Hepatocyte (in vitro differentiated cells): ENCODE measurements around the gene PAFAH2.

Source experiments
- EZH2phosphoT487 ChIP-seq: fragments of 200-600 bp; sonication (generic); IDR thresholded peaks from one replicate; pipeline ENCODE4 v1.6.1; 2018; ENCODE audit warnings: antibody characterized with exemption, mild to moderate bottlenecking, low read depth, moderate library complexity; ENCODE audit not compliant: unreplicated experiment, severe bottlenecking
- TF ChIP-seq, protein P1 (sequence below): fragments of 200-600 bp; sonication (generic); IDR thresholded peaks from 2 replicates; pipeline ENCODE4 v1.5.1; 2016; ENCODE audit warnings: antibody characterized with exemption, mild to moderate bottlenecking; ENCODE audit not compliant: poor library complexity

DNA sequence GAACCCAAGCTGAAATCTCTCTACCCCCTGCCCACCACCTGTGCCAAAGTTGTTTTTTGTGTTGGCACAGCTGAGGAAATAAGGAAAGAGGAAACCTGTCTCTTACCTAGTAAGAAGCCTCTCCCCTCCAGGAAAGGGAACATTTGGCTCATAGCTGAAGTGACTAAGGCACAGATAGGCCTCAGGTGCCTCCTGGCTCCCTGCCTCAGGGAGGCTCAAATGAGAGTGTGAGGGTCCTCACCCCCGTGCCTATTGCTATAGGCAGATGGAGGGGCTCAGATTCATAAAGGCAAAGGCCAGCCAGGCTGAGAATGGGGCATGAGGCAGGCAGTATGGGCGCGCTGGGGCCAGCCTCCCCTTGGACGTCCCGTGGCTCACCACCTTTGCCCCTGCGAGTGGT, 40.6 kb upstream of the PAFAH2 start:
- TF ChIP-seq, protein P1, sequence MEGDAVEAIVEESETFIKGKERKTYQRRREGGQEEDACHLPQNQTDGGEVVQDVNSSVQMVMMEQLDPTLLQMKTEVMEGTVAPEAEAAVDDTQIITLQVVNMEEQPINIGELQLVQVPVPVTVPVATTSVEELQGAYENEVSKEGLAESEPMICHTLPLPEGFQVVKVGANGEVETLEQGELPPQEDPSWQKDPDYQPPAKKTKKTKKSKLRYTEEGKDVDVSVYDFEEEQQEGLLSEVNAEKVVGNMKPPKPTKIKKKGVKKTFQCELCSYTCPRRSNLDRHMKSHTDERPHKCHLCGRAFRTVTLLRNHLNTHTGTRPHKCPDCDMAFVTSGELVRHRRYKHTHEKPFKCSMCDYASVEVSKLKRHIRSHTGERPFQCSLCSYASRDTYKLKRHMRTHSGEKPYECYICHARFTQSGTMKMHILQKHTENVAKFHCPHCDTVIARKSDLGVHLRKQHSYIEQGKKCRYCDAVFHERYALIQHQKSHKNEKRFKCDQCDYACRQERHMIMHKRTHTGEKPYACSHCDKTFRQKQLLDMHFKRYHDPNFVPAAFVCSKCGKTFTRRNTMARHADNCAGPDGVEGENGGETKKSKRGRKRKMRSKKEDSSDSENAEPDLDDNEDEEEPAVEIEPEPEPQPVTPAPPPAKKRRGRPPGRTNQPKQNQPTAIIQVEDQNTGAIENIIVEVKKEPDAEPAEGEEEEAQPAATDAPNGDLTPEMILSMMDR: no peak
- TF ChIP-seq EZH2phosphoT487: no peak
